GM19023 (cell line): ENCODE data around the gene PTGES.
"Not testable (repeated sequence)": the region's sequence is repeated elsewhere in the genome, so short reads cannot be mapped to it uniquely, and the experiment has no call there.

Experiments used
- ATAC-seq: cut with Tn5 transposase; IDR thresholded peaks from one replicate; pipeline ENCODE4 v1.9.1; 2021; ENCODE audit warnings: mild to moderate bottlenecking, moderate library complexity; ENCODE audit not compliant: unreplicated experiment

PTGES gene, protein sequence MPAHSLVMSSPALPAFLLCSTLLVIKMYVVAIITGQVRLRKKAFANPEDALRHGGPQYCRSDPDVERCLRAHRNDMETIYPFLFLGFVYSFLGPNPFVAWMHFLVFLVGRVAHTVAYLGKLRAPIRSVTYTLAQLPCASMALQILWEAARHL

DNA sequence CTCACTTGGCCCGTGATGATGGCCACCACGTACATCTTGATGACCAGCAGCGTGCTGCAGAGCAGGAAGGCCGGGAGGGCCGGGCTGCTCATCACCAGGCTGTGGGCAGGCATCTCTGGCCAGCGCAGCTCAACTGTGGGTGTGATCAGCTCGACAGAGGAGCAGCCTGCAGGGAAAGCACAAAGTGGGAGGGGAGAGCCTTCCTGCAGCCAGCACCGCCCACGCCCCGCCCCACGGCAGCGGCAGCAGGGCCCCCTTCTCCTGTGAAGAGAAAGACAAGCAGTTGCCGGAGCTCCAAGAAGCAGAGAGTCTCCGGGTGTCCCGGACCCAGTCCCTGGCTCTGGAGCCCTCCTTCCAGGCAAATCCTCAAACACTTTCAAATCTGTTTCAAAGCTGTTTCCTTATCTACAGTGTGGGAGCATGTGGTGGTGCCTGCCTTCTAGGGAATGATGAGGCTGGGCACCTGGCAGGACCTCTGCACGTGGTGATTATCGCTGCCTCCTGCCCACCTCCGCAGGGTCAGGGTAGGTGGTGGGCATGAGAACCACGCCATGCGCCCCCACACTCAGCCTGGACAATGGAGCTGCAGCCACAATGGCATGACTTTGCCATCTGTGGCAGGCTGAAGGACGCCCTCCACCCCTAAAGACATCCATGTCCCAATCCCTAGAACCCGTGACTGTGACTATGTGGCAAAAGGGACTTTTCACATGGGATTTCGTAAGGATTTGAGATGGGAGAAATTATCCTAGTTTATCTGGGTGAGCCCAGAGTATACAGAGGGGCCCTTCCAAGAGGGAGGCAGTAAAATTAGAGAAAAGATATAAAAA is at the start of gene PTGES:
PTGES (minus strand) TSS at position 143 of the 830 bp plus-strand sequence; CDS start at position 113, 30 bp downstream.
- no peak for ATAC-seq

DNA sequence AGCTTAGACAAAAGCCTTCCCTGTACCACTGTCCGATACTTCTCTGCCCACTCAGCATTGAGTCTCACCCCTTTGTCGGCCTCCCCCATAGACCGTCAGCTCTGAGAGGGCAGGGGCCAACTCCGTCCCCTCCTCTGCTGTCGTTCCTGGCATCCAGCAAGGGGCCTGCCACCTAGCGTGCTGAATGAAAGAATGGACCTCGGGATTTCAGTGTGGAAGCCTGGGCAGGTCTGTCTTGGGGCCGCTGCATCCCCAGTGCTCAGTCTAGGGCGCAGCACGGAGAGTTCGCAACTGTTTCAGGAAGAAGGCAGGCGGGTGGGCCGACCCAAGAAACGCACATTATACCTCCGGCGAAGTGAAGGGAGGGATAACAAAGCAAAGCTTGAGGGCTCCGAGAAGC is 48.7 kb upstream of the PTGES start:
- ATAC-seq: no peak

DNA sequence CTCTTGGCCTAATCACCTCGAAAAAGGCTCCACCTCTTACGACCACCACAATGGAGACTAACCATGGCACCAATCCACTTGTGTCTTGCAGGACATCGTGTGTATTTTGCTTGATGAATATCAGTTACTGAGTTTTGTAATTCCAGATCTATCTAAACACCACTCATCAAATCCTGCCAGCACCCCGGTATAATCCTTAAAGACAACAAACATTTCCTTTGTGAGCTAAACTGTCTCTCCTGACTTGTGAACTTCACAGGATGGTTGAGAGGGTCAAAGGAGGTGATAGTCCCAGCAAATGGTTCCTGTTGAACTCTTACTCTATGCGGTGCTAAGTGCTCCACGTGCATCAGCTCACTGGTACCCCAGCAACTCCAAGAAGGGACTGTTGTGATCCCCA is 46.1 kb upstream of the PTGES start:
- ATAC-seq: no peak

DNA sequence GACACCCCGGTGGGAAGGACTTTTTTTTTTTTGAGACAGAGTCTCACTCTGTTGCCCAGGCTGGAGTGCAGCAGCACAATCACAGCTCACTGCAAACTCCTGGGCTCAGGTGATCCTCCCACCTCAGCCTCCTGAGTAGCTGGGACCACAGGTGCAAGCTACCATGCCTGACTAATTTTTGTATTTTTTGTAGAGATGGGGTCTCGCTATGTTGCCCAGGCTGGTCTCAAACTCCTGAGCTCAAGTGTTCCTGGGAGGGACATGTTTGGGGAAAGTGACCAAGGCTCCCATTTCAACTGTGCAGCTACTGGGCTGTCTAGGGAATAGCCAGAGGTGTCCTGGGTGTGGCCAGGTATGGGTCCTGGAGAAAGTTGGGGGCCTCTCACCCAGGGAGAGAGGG is 43.2 kb upstream of the PTGES start:
- ATAC-seq: not testable (repeated sequence)

DNA sequence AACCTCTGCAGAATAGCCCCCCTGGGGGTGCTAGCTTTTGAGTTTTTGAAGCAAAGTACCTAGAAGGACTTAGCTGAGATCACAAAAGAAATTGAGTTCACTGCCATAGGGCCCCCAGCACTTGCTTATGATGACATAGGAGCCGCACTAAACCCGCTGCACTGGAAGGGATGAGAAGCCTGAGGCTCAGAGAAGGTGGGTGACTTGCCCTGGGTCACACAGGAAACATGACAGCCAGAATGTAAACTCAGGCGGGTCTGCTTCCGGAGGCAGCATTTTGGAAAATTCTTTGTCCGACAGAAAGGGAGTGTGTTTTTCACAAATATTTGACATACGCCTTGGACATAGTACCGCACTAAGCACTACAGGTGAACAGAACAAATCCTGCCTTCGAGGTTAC is 41.7 kb upstream of the PTGES start:
- ATAC-seq: no peak

DNA sequence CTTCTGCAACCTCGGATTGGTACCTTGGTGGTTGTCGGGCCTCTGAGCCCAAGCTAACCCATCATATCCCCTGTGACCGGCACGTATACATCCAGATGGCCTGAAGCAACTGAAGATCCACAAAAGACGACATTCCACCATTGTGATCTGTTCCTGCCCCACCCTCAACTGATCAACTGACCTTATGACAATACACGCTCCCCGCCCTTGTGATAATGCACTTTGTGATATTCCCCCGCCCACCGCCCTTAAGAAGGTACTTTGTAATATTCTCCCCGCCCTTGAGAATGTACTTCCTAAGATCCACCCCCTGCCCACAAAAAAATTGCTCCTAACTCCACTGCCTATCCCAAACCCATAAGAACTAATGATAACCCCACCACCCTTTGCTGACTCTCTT is 33.6 kb upstream of the PTGES start:
- no peak for ATAC-seq

DNA sequence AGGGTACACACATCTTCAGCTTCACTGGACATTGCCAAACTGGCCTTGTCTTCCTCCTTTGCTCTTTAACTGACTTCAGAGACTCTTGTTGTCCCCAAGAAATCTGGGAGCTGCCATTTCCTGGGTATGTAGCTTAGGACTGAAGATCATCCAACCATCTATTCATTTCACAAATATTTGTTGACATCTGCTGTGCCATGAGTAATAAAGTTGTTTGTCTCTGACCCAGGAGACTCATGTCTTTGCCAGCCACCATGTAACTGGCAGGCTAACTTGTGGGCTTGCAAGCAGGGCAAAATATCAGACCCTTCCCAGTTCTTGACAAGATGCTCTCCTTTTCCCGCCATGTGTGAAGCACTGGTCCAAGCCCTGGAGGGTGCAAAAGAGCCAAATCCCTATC is 33.0 kb upstream of the PTGES start:
- no peak for ATAC-seq

DNA sequence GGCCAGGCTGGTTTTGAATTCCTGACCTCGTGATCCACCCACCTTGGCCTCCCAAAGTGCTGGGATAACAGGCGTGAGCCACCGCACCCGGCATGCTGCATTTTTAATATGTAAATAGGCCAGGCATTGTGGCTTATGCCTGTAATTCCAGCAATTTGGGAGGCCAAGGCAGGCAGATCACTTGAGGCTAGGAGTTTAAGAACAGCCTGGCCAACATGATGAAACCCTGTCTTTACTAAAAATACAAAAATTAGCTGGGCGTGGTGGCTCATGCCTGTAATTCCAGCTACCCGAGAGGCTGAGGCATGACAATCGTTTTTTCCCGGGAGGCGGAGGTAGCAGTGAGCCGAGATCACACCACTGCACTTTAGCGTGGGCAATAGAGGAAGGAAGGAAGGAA is 32.1 kb upstream of the PTGES start:
- ATAC-seq: not testable (repeated sequence)

DNA sequence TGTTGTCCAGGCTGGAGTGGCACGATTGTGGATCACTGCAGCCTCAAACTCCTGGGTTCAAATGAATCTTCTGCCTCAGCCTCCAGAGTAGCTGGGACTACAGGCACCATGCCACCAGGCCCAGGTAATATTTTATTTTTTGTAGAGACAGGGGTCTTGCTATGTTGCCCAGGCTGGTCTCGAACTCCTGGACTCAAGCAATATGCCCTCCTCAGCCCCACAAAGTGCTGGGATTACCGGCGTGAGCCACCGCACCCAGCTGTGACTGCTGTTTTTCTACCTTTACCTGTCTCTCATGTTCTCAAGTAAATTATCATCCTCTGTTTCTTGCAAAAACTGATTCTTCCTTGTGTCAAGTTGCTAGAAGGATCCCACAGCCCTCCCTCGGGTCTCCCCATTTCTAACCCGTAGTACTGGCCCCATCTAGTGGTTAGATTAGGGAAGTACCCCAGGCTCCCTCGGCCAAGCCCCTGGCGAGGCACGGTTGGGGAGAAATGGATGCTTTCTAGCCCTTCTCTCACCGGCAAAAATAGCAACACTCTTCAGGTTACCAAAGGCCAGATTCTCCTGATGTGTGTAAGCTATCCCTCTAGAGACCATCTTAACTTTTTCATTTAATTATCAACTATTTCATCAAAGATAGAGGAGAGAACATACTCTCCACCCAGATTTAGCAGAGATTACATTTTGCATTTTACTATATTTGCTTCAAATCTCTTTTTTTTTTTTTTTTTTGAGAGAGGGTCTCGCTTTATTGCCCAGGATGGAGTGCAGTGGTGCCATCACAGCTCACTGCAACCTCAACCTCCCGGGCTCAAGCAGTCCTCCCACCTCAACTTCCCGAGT is 30.9 kb upstream of the PTGES start:
- ATAC-seq: no peak

DNA sequence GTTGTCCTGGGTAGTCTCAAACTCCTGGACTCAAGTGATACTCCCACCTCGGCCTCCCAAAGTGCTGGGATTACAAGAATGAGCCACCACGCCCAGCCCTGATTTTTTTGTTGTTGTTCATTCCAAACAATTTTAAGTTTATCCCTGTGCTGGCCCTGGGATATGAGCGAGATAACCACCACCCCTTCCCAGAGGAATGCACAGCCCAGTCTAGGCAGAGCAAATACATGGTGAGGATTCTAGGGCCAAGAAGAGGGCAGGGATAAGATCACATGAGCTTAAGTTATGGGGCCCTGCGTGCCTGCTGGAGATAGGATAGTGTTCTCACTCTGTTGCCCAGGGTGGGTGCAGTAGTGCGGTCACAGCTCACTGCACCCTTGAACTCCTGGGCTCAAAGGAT is 29.1 kb upstream of the PTGES start:
- no peak for ATAC-seq

DNA sequence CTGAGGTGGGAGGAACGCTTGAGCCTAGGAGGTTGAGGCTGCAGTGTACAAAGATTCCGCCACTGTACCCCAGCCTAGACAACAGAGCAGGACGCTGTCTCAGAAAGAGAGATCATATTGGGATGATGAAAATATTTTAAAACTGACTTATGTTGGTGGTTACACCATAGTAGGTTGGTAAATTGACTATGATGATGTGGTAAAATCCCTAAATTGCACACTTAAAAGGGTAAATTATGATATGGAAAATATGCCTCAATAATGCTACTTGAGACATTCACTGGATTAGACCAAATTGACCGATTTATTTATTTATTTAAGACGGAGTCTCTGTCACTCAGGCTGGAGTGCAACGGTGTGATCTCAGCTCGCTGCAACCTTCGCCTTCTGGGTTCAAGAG is 28.3 kb upstream of the PTGES start:
- no peak for ATAC-seq

DNA sequence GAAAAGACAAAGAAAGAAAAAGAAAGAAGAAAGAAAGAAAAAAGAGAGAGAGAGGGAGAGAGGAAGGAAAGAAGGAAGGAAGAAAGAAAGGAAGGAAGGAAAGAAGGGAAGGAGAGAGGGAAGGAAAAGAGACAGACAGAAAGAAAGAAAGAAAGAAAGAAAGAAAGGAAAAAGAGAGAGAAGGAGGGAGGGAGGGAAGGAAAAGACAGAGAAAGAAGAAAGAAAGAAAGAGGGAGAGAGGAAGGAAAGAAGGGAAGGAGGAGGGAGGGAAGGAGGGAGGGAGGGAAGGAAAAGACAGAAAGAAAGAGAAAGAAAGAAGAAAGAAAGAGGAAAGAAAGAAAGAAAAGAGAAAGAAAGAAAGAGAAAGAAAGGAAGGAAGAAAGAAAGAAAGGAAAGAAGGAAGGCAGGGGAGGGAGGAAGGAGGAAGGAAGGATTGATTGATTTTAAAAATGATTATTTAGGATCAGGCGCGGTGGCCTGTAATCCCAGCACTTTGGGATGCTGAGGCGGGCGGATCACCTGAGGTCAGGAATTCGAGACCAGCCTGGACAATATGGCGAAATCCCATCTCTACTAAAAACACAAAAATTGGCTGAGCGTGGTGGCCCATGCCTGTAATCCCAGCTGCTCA is 26.8 kb upstream of the PTGES start:
- ATAC-seq: no peak

DNA sequence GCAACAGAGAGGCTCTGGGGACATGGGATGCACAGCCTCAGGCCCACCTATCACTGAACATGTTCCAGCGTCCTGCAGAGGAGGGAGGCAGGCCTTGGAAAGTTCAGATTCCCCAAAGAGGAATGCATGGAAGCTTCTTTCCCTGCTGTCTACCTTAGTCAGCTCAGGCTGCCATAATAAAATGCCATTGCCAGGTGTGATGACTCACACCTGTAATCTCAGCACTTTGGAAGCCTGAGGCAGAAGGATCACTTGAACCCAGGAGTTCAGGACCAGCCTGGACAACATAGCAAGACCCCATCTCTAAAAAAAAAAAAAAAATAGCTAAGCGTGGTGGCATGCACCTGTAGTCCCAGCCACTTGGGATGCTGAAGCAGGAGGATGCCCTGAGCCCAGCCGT is 25.6 kb upstream of the PTGES start:
- ATAC-seq: no peak

DNA sequence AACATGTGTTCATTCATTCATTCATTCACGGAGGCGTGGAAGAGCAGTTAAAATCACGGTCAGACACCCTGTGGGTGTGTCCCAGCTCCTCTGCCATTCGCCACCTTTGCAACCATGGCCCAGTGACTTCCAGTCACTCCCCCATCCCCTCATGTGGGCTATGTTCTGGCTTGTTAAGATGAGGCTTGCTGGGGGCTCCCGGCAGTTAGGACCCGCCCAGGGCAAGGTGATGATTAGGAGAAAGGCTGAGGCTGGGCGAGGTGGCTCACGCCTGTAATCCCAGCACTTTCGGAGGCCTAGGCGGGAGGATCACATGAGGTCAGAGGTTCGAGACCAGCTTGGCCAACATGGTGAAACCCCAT is 24.9 kb upstream of the PTGES start:
- no peak for ATAC-seq

DNA sequence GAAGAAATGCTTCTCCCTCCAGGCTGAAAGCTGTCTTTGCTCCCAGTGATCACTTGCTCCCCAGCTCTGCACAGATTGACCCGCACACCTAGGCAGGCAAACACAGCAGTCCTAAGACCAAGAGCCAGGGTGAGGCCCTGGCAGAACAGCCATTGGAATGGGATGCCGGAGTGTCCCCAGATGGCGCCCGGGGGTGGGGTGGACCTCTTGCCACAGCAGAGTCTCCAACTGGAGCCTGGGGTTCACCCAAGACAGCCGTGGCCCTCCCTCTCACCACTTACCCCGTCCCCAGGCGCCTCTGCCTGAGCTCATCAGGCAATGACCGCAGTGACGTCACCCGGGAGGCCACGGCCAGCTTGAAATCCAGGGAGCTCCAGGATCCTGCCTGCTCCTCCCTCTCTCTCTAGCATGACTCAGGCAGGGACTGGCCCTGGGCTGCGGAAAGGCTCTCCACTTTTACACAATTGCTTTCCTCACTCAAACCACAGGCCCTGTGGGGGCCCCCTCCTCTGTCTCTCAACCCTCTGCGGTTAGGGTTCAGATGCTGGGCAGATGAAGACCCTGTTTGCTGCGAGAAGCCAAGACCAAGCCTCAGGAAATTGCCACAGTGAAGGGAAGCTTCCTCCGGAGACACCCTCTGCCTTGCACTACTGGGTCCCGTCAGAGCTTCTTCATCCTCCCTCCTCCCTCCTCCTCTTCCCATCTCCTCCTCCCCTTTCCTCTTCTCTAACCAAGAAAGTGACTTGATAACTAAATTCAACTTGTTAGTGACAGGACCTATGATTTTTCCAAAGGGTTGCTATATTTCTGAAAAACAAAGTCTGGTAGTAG is 24.3 kb upstream of the PTGES start:
- no peak for ATAC-seq

DNA sequence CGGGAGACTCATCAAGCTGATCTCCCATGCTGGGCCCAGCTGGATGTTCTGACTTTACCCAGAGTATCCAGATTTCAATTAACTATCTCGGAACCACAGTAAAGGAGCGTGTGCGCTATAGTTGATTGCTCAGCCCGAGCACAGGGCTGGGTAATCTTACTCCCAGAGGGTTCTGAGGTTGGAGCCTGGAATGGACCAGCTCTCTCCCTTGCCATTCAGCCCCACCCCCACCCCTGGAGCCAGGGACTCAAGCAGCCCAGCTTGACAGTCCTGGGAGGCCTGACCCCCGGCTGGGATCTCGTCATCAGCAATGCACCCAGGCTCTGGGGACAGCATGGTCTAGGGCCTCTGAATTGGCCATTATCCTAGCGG is 23.7 kb upstream of the PTGES start:
- ATAC-seq: no peak

DNA sequence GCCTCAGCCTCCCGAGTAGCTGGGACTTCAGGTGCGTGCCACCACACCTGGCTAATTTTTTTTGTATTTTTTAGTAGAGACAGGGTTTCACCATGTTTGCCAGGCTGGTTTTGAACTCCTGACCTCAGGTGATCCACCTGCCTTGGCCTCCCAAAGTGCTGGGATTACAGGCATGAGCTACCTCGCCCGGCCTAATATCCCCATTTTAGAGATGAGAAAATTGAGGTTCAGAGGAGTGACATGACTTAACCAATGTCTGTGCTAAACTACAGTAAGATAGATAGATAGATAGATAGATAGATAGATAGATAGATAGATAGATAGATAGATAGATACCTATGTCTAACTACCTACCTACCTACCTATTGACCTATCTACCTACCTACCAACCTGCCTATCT is 23.3 kb upstream of the PTGES start:
- not testable (repeated sequence) for ATAC-seq

DNA sequence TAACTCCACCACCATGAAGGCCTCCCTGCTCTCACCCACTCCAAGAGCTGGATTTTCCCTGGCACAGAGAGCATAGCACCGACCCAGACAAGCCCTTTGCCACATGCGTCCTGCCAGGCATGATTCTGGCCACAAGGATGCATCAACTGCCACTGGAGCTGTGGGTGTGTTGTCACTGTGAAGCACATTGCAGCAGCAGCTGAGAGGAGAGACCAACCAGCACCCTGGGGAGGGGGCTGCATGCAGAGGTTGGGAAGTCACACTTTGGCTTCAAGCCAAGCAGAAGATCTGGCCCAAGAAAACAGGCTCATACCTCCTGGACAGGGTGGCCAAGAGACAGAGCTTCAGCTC is 22.6 kb upstream of the PTGES start:
- ATAC-seq: no peak

DNA sequence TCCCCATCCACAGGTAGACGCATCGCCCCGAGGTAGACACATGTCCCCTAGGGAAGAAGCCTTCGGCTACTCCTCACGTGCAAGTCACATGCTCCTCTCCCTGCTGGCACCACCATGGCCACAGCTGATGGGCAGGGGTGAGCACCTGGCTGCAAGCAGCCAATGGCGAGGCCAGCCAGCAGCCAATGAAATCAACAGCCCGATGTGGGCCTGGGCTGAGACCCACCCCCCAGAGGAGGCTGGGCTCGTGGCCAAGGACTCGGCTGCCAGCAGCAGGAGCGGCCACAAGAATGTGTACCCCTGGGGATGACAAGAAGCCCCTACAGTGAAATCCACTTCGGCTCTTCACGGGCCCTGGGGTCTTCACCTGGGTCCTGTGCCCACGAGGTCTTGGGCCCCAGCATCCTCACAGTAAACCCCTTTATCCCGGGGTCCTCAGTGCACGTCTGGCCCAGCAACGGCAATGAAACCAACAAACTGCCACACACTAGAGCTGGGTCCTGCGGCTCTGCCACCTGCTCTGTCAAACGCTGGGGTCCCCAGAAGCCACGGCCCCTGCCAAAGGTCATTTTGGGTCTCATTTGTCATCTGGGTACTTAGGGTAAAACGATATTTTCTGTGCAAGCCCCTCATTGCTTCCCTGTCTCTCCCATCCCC is 22.1 kb upstream of the PTGES start:
- ATAC-seq: no peak
